Measurements from ENCODE around the gene C1R.

The C1R gene

GRCh38 chr12:7092229-7092985 lies at the start of gene C1R:
C1R (minus strand) TSS chr12:7092445; CDS start chr12:7092388, 57 bp downstream.
- peak within 1 kb of the TSS; percentile 26 for H3K4me3 ChIP-seq (ENCODE audit: low read depth, low read length)
- TF ChIP-seq, protein P1, sequence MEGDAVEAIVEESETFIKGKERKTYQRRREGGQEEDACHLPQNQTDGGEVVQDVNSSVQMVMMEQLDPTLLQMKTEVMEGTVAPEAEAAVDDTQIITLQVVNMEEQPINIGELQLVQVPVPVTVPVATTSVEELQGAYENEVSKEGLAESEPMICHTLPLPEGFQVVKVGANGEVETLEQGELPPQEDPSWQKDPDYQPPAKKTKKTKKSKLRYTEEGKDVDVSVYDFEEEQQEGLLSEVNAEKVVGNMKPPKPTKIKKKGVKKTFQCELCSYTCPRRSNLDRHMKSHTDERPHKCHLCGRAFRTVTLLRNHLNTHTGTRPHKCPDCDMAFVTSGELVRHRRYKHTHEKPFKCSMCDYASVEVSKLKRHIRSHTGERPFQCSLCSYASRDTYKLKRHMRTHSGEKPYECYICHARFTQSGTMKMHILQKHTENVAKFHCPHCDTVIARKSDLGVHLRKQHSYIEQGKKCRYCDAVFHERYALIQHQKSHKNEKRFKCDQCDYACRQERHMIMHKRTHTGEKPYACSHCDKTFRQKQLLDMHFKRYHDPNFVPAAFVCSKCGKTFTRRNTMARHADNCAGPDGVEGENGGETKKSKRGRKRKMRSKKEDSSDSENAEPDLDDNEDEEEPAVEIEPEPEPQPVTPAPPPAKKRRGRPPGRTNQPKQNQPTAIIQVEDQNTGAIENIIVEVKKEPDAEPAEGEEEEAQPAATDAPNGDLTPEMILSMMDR (IDR thresholded peaks at IDR 0.05; ENCODE audit: borderline replicate concordance, insufficient read depth, low read depth, low read length), result peak; percentile 82

GRCh38 chr12:7141351-7142005 lies 49.2 kb upstream of the C1R start:
- no peak overlapping the region for H3K4me3 ChIP-seq (ENCODE audit: low read depth, low read length)
- TF ChIP-seq, protein P1 (IDR thresholded peaks at IDR 0.05; ENCODE audit: borderline replicate concordance, insufficient read depth, low read depth, low read length), result no peak

DNA sequence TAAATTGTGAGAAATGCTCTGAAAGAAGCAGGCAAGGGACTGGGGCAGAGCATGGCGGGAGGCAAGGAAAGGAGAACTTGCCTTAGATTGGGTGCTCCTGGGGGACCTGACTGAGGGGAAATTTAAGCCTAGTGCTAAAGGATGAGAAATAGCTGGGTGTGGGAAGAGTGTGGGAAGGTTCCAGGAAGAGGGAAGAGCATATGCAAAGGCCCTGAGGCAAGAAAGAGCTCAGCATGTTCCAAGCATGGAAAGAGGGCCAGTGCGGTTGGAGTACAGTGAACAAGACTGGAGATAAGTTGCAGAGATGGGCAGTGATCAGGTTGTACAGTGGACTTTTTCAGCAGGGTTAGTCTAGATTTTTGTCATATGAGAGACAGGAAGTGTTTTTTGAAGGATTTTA lies 47.0 kb upstream of the C1R start:
- H3K4me3 ChIP-seq (ENCODE audit: low read depth, low read length), result no peak overlapping the region
- TF ChIP-seq, protein P1 (IDR thresholded peaks at IDR 0.05; ENCODE audit: borderline replicate concordance, insufficient read depth, low read depth, low read length), result no peak

- no peak overlapping the region for H3K4me3 ChIP-seq (ENCODE audit: low read depth, low read length)
- TF ChIP-seq, protein P1 (IDR thresholded peaks at IDR 0.05; ENCODE audit: borderline replicate concordance, insufficient read depth, low read depth, low read length), result no peak
These were observed 45.7 kb upstream of the C1R start for GRCh38 chr12:7137908-7138307.

GRCh38 chr12:7136676-7137075 lies 44.4 kb upstream of the C1R start:
- TF ChIP-seq, protein P1 (IDR thresholded peaks at IDR 0.05; ENCODE audit: borderline replicate concordance, insufficient read depth, low read depth, low read length), result no peak

DNA sequence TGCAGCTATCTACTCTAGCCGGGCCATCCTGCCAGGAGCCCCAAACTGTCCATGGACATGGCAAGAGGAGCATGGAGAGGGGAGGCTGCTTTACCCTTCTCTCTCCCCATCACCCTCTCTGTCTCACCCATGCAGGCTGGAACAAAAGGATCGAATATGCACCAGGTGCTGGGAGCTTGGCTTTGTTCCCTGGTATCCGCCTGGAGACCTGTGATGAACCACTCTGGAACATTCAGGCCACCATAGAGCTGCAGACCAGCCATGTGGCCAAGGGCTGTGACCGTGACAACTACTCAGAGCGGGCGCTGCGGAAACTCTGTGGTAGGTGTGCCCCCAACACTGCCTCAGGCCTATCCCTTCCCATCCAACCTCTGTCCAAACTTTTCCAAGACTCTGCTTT lies 43.8 kb upstream of the C1R start:
- TF ChIP-seq, protein P1 (IDR thresholded peaks at IDR 0.05; ENCODE audit: borderline replicate concordance, insufficient read depth, low read depth, low read length), result no peak

More at GRCh38 chr12:7136676-7137075, 44.4 kb upstream of the C1R start:
- no peak overlapping the region for H3K4me3 ChIP-seq (ENCODE audit: low read depth, low read length)

More for the DNA sequence above, 43.8 kb upstream of the C1R start:
- H3K4me3 ChIP-seq (ENCODE audit: low read depth, low read length), result no peak overlapping the region
